Endothelial cell of umbilical vein (primary cell): ENCODE results near the gene GNAQ.

Source experiments
- CTCF ChIP-seq, 2 donors: IDR thresholded peaks; 1 replicate in 1 of 2; 2 replicates in 1 of 2; pipeline ENCODE4 v1.5.1; 2011; ENCODE audit warnings: low read length in 2 of 2, mild to moderate bottlenecking in 2 of 2, moderate library complexity in 2 of 2, control low read depth in 1 of 2, inconsistent platforms in 1 of 2, low read depth in 1 of 2; ENCODE audit not compliant: insufficient read depth in 1 of 2; ENCODE audit errors: extremely low read depth in 1 of 2
- FOS ChIP-seq: IDR thresholded peaks from 2 replicates; pipeline ENCODE4 v1.6.1; 2011; ENCODE audit warnings: mild to moderate bottlenecking, low read length, moderate library complexity, borderline replicate concordance; ENCODE audit not compliant: insufficient read depth
- MAX ChIP-seq: IDR thresholded peaks from 2 replicates; pipeline ENCODE4 v1.6.1; 2011; ENCODE audit not compliant: insufficient read depth, insufficient read length
- POLR2A ChIP-seq: IDR thresholded peaks from 2 replicates; pipeline ENCODE4 v1.6.1; 2012; ENCODE audit warnings: low read depth, mild to moderate bottlenecking, control low read depth, low read length

GRCh38 chr9:78011049-78011448 is 20.6 kb downstream of the GNAQ start:
- TF ChIP-seq FOS (no peak), MAX (no peak), CTCF (IDR thresholded peaks at IDR 0.05; ENCODE audit: extremely low read depth in 1 of 2, insufficient read depth in 1 of 2, low read depth in 1 of 2, low read length in 2 of 2) (no peak), POLR2A (no peak)
